ENCODE results near the gene TLL2.

TLL2 gene

DNA sequence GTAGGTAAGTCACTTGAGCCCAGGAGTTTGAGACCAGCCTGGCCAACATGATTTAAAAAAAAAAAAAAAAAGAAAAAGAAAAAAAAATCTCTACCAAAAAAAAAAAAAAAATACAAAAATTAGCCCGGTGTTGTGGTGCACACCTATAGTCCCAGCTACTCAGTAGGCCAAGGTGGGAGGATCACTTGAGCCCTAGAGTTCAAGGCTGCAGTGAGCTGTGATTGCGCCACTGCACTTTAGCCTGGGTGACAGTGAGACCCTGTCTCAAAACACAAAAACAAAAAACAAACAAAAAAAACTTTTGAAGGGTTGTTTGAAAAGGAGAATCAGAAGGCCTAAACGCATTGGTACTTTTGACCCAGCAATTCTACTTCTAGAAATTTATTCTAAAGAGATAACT lies 13.7 kb downstream of the TLL2 start:
- Histone ChIP-seq H2AFZ (ENCODE audit: low read depth, low read length) (no peak overlapping the region), H3K27me3 (ENCODE audit: insufficient read depth, low read length) (peaks cover 8% of the 10 kb centered on the region)

DNA sequence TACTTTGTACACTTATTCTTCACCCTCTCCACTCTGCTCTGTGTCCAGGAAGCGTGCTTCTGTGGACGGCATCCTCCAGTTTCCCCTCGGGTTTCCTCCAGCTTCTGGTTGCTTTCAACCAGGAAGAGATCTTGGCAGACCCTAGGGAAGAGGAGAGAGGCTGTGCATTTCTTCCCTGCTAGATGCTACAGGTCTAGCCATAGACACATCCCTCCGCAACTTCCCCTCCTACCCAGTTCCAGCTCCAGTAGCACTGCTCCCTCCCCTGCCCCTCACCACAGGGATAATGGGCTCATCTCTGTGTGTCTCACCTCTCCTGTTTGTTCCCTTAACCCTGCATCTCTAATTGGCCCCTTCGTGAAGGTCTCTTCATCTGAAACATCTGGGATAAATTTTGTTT lies 16.3 kb downstream of the TLL2 start:
- Histone ChIP-seq H3K36me3 (ENCODE audit: insufficient read depth, low read length) (no peaks in the 10 kb centered on the region), H3K4me1 (ENCODE audit: insufficient read depth, low read length) (peaks cover 21% of the 10 kb centered on the region), H2AFZ (ENCODE audit: low read depth, low read length) (no peak overlapping the region), H3K27me3 (ENCODE audit: insufficient read depth, low read length) (peaks cover 5% of the 10 kb centered on the region), H3K4me3 (ENCODE audit: low read length) (no peak overlapping the region), H3K9me3 (ENCODE audit: low read length) (no peaks in the 10 kb centered on the region)

More for the DNA sequence above, 13.7 kb downstream of the TLL2 start:
- H3K4me3 ChIP-seq (ENCODE audit: low read length), result no peak overlapping the region
- H3K4me1 ChIP-seq (ENCODE audit: insufficient read depth, low read length), result peaks cover 13% of the 10 kb centered on the region
- no peaks in the 10 kb centered on the region for H3K36me3 ChIP-seq (ENCODE audit: insufficient read depth, low read length)
- H3K9me3 ChIP-seq (ENCODE audit: low read length), result no peaks in the 10 kb centered on the region

DNA sequence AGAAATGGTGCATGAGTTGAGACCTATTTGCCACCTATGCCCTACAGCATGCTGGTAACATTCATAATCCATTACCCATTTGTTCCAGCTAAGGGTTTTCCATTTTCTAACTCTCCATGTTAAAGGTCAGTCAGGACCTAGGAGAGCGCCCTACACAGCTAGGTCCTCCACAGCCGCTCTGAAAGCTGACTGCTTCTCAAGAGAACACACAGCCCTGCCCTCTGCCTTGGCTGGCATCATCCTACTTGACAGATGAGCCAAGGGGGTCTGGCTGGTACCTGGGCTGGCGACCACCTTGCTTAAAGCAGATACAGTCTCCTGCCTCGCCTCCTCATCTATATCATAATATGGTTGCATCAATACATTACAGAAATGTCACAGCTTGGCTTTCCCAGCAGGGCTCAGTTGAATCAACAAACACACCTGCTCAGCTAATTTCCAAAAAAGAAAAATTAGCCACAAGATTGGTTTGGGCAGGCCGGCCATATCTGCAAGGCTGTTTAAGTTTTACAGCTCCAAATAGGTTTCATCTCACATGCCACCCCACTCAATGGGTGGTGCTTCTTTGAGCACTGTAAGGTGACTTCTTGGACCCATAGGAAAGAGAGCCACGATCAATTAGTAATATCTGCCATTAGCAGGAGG lies 17.3 kb downstream of the TLL2 start:
- no peak overlapping the region for H3K4me3 ChIP-seq (ENCODE audit: low read length)
- peaks cover 21% of the 10 kb centered on the region for H3K4me1 ChIP-seq (ENCODE audit: insufficient read depth, low read length)
- H3K9me3 ChIP-seq (ENCODE audit: low read length), result no peaks in the 10 kb centered on the region
- no peak overlapping the region for H2AFZ ChIP-seq (ENCODE audit: low read depth, low read length)
- H3K27me3 ChIP-seq (ENCODE audit: insufficient read depth, low read length), result peaks cover 1% of the 10 kb centered on the region
- H3K36me3 ChIP-seq (ENCODE audit: insufficient read depth, low read length), result no peaks in the 10 kb centered on the region

DNA sequence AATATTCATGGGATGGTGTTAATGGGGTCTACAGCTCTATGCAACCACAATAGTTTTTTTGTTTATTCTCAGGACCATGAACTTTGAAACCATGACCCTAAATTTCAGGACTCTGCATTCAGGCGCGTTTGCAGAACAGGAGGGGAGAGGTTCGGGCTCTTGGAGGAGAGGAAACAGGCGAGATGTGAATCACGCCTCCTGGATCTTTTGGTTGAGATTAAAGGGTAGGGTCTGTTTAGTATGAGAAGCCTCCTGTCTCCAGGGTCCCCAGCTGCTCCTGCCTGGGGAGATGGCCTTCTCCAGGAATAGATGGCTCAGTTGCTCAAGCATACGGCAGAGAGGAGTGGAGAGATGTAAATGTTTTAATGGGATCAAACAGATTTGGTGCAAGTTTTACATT lies 18.2 kb downstream of the TLL2 start:
- Histone ChIP-seq H3K36me3 (ENCODE audit: insufficient read depth, low read length) (no peaks in the 10 kb centered on the region), H3K9me3 (ENCODE audit: low read length) (no peaks in the 10 kb centered on the region), H3K4me1 (ENCODE audit: insufficient read depth, low read length) (peaks cover 21% of the 10 kb centered on the region)

DNA sequence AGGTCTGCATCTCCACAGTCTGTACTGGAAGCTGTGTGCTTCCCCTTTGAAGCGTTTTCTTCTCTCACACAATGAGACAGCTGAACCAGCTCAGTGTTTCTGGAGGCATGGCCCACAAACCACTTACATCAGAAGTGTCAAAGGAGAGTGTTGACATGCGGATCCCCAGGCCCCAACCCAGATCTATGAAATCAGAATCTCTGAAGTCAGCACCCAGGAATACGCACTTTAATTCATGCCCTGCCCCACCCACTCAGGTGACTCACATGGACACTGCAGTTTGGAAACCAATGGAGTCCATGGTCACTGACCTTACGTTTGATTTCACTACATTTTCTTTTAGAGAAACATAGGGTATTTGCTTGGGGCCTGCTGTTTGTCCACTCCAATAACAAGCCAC lies 19.0 kb downstream of the TLL2 start:
- H3K36me3 ChIP-seq (ENCODE audit: insufficient read depth, low read length), result no peaks in the 10 kb centered on the region
- no peaks in the 10 kb centered on the region for H3K27me3 ChIP-seq (ENCODE audit: insufficient read depth, low read length)
- H2AFZ ChIP-seq (ENCODE audit: low read depth, low read length), result no peak overlapping the region
- peaks cover 21% of the 10 kb centered on the region for H3K4me1 ChIP-seq (ENCODE audit: insufficient read depth, low read length)
- H3K4me3 ChIP-seq (ENCODE audit: low read length), result no peak overlapping the region
- H3K9me3 ChIP-seq (ENCODE audit: low read length), result no peaks in the 10 kb centered on the region

More for the DNA sequence above, 18.2 kb downstream of the TLL2 start:
- Histone ChIP-seq H3K4me3 (ENCODE audit: low read length) (no peak overlapping the region), H3K27me3 (ENCODE audit: insufficient read depth, low read length) (no peaks in the 10 kb centered on the region), H2AFZ (ENCODE audit: low read depth, low read length) (no peak overlapping the region)

DNA sequence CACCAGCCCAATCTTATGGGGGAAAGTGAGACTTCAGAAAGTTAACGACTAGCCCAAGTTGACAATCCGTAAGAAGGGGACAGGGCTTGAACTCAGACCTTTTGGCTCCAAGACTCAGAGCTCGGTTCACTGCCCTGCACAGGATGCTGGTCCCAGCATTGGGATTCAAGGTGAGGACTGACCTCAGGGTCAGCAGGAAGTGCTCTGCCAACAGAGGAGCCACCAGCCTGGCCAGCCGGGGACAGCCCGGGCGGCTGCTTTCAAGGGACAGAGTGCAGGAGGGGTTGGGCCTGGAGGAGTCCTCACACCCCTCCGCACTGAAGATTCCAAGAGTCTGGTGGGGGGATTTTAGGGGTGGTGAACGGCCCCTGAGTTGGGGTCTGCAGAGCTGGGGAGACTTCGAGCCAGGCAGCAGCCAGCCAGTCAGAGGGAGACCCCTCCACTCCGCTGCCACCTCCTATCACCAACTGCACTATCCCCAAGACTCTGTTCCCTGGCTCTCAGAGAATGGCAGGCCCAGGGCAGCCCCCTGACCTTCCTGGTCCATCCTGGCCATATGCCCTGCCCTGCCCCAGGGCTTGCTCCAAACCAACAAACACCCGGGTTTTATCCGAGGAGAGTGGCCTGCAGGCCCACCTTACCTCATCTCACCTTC lies 19.7 kb downstream of the TLL2 start:
- Histone ChIP-seq H3K36me3 (ENCODE audit: insufficient read depth, low read length) (no peaks in the 10 kb centered on the region), H2AFZ (ENCODE audit: low read depth, low read length) (no peak overlapping the region), H3K9me3 (ENCODE audit: low read length) (no peaks in the 10 kb centered on the region), H3K4me3 (ENCODE audit: low read length) (no peak overlapping the region), H3K4me1 (ENCODE audit: insufficient read depth, low read length) (peaks cover 21% of the 10 kb centered on the region), H3K27me3 (ENCODE audit: insufficient read depth, low read length) (no peaks in the 10 kb centered on the region)

DNA sequence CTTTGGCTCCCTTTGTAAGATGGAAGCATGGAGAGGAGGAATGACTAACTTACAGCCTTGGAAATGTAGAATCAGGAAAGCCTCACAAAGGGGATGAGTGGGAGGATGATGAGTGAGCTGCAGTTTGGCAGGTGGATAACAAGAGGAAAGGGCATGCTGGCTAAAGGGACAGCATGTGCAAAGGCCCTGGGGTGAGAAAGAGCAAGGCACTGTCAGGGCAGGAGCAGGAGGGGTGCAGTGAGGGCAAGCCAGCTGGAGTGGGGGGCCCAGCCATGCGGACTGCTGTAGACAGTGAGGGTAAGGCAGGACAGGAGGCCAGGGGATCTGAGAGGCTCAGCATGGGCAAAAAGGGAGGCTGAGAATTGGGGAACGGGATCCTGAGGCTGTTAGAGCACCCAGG lies 20.5 kb downstream of the TLL2 start:
- no peak overlapping the region for H2AFZ ChIP-seq (ENCODE audit: low read depth, low read length)
- no peaks in the 10 kb centered on the region for H3K27me3 ChIP-seq (ENCODE audit: insufficient read depth, low read length)
- peaks cover 21% of the 10 kb centered on the region for H3K4me1 ChIP-seq (ENCODE audit: insufficient read depth, low read length)
- H3K4me3 ChIP-seq (ENCODE audit: low read length), result no peak overlapping the region
- H3K9me3 ChIP-seq (ENCODE audit: low read length), result no peaks in the 10 kb centered on the region
- H3K36me3 ChIP-seq (ENCODE audit: insufficient read depth, low read length), result no peaks in the 10 kb centered on the region

DNA sequence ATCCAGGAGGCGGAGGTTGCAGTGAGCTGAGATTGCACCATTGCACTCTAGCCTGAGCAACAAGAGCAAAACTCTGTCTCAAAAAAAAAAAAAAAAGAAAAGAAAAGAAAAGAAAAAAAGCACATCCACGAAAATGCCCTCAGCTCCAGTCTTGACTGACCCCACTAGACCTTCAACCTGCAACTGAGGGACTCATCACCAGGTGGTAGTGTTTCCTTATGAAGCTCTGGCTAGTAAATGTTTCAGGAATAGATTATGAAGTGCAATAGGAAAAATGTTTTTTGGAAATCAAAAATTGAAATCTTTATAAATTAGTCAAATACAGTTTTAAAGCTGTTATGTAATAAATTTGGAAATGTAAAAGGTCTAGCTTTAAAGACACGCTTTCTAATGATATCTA lies 22.4 kb downstream of the TLL2 start:
- Histone ChIP-seq H3K36me3 (ENCODE audit: insufficient read depth, low read length) (no peaks in the 10 kb centered on the region), H3K4me3 (ENCODE audit: low read length) (no peak overlapping the region), H2AFZ (ENCODE audit: low read depth, low read length) (no peak overlapping the region), H3K4me1 (ENCODE audit: insufficient read depth, low read length) (peaks cover 21% of the 10 kb centered on the region), H3K27me3 (ENCODE audit: insufficient read depth, low read length) (no peaks in the 10 kb centered on the region), H3K9me3 (ENCODE audit: low read length) (no peaks in the 10 kb centered on the region)

DNA sequence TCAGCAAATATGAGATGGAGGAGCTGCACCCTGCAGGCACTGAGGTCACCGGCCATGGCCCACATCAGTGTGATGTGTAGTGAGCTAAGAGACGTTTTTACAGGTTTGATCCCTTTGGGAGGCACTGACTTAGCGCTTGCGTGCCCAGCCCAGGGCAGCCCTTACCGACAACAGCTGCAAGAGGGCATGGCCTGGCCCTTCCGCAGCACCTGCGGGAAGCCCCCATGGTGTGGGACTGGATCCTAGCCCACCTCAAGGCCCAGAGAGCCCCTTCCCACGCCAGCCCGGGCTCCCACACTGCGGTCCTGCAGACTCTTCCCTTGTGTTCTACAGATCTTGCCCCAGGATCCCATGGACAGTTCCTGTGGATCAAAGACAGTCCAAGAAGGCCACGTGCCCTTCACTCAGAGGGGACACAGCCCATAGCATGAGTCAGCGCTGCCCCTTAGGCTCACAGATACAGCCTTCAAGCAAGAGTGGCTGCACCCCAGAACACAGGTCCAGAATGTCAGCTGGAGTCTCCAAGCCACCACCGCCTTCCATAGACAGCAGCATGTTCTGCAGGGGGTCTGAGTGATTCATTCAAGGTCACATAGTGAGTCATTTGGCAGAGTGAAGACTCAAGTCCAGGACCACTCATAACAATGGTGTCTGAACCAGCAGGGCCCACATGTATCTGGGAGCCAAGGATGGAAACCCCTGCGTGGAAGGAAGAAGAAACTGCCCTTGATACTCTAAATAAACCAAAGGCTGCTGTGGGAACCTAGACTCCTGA lies 25.4 kb downstream of the TLL2 start:
- no peaks in the 10 kb centered on the region for H3K4me1 ChIP-seq (ENCODE audit: insufficient read depth, low read length)
- no peaks in the 10 kb centered on the region for H3K27me3 ChIP-seq (ENCODE audit: insufficient read depth, low read length)
- no peak overlapping the region for H2AFZ ChIP-seq (ENCODE audit: low read depth, low read length)
- no peaks in the 10 kb centered on the region for H3K36me3 ChIP-seq (ENCODE audit: insufficient read depth, low read length)
- H3K4me3 ChIP-seq (ENCODE audit: low read length), result no peak overlapping the region
- H3K9me3 ChIP-seq (ENCODE audit: low read length), result no peaks in the 10 kb centered on the region

DNA sequence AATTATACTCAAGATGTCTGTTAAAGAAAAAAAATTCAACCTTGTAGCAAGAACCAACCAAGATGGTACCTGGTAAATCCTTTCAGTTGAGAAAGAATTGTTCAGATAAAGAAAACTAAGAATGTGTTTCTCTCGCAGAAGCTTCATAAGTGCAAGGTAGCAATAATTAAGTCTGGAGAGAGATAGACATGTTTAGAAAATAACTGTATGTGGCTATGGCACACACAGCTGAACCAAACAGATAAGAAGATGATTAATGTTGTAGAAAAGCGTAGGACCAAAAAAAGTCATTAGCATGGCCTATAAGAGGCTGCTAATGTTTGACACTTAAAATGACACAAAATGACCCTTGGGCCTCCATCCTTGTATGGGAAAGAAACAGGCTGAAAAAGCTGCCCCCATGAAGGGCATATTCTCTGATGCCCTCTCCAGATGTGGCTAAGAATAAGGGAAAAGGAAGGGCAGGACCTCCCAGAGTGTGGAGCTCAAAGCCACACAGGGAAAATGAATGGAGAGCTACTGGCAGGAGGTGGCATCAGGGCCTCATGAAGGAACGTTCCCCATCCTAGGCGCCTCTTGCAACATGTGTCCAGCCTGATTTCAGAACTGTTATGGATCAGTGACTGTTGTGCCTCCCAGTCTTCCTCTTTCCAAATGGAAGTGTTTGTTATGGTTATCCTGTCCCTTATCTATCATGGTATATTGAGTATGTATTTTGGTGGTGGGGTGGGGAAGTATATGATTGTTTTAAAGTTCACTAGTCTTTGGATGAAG lies 30.7 kb downstream of the TLL2 start:
- H3K9me3 ChIP-seq (ENCODE audit: low read length), result peaks cover 2% of the 10 kb centered on the region
- H3K4me3 ChIP-seq (ENCODE audit: low read length), result no peak overlapping the region
- no peaks in the 10 kb centered on the region for H3K4me1 ChIP-seq (ENCODE audit: insufficient read depth, low read length)
- H3K36me3 ChIP-seq (ENCODE audit: insufficient read depth, low read length), result no peaks in the 10 kb centered on the region
- H2AFZ ChIP-seq (ENCODE audit: low read depth, low read length), result no peak overlapping the region
- H3K27me3 ChIP-seq (ENCODE audit: insufficient read depth, low read length), result no peaks in the 10 kb centered on the region

DNA sequence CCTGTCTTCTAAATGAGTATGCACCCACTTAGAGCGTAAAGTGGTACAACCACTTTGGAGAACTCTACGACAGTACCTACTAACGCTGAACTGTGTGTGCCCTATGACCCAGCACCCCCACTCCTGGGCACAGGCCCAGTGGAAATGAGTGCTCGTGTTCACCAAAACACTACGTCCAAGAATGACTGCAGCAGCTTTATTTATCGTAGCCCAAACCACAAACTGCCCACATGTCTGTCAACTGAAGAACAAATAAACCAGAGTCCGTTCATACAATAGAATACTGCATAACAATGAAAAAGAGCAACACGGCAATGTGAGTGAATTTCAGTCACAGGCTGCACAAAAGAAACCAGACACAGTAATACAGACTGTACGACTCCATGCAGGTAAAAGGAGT lies 35.4 kb downstream of the TLL2 start:
- Histone ChIP-seq H3K4me1 (ENCODE audit: insufficient read depth, low read length) (no peaks in the 10 kb centered on the region), H3K9me3 (ENCODE audit: low read length) (peaks cover 4% of the 10 kb centered on the region), H3K4me3 (ENCODE audit: low read length) (no peak overlapping the region), H3K27me3 (ENCODE audit: insufficient read depth, low read length) (peaks cover 8% of the 10 kb centered on the region), H2AFZ (ENCODE audit: low read depth, low read length) (no peak overlapping the region), H3K36me3 (ENCODE audit: insufficient read depth, low read length) (no peaks in the 10 kb centered on the region)

DNA sequence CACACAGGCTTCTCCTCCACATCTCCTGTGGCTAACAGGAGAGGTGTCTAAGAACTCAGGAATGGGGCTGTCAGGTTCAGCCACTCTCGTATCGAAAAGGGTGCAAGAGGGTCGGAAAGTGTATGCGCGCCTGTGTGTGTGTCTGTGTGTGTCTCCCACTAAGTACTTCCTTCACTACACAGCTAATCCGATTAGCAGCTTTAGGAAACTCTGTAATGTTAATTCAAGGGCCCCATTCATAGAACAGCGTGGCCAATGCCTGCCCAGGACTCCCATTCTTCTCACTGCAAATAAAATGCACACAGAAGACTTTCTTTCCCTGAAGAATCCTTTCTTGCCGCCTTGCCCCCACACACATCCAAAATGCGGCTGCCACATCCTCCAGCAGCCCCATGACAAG lies 39.9 kb downstream of the TLL2 start:
- Histone ChIP-seq H3K36me3 (ENCODE audit: insufficient read depth, low read length) (no peaks in the 10 kb centered on the region), H3K9me3 (ENCODE audit: low read length) (peaks cover 2% of the 10 kb centered on the region), H2AFZ (ENCODE audit: low read depth, low read length) (no peak overlapping the region), H3K4me3 (ENCODE audit: low read length) (no peak overlapping the region), H3K27me3 (ENCODE audit: insufficient read depth, low read length) (peaks cover 8% of the 10 kb centered on the region), H3K4me1 (ENCODE audit: insufficient read depth, low read length) (no peaks in the 10 kb centered on the region)
